Activated T-cell treated with anti-CD3 and anti-CD28 coated beads for 1 hour (primary cell): ENCODE data around the gene CD34.

Source experiments
- DNase-seq: peaks from one replicate; pipeline ENCODE4 v3.0.0-alpha.2; 2020; ENCODE audit warnings: low read depth

CD34 gene

GRCh38 chr1:207873055-207873890, 37.7 kb downstream of the CD34 start:
- DNase-seq: no peak

- DNase-seq: no peak
Observed at GRCh38 chr1:207872621-207873020, 38.3 kb downstream of the CD34 start.

GRCh38 chr1:207871117-207871649, 39.7 kb downstream of the CD34 start:
- DNase-seq: no peak

GRCh38 chr1:207870306-207871031, 40.5 kb downstream of the CD34 start:
- DNase-seq: no peak

GRCh38 chr1:207869859-207870258, 41.1 kb downstream of the CD34 start:
- DNase-seq: no peak

- DNase-seq: peak; percentile 62
Observed at GRCh38 chr1:207868774-207869721, 41.9 kb downstream of the CD34 start.

- DNase-seq: no peak
Observed at GRCh38 chr1:207868251-207868773, 42.6 kb downstream of the CD34 start.

- no peak for DNase-seq
Observed at GRCh38 chr1:207867136-207868109, 43.5 kb downstream of the CD34 start.

- no peak for DNase-seq
Observed at GRCh38 chr1:207866471-207867135, 44.3 kb downstream of the CD34 start.

- DNase-seq: no peak
Observed at GRCh38 chr1:207863893-207864535, 46.9 kb downstream of the CD34 start.

- DNase-seq: no peak
Observed at GRCh38 chr1:207862241-207862787, 48.6 kb downstream of the CD34 start.

- DNase-seq: no peak
Observed at GRCh38 chr1:207861442-207862177, 49.3 kb downstream of the CD34 start.

- no peak for DNase-seq
Observed at GRCh38 chr1:207860531-207860930, 50.4 kb downstream of the CD34 start.

GRCh38 chr1:207858806-207859205, 52.1 kb downstream of the CD34 start:
- DNase-seq: no peak

- no peak for DNase-seq
Observed at GRCh38 chr1:207858281-207858680, 52.6 kb downstream of the CD34 start.

- DNase-seq: no peak
Observed at GRCh38 chr1:207857447-207857846, 53.5 kb downstream of the CD34 start.

GRCh38 chr1:207856276-207857023, 54.5 kb downstream of the CD34 start:
- DNase-seq: no peak

GRCh38 chr1:207854001-207854400, 56.9 kb downstream of the CD34 start:
- no peak for DNase-seq
